ENCODE results near the gene GNPTAB. TPM values are rescaled to one million over a fixed set of nuclear protein-coding genes. Genes with fewer than 3 reads are reported as not detected.

The GNPTAB gene
- total RNA-seq, 4 donors from 2014 or later = 24.3 to 45.9 (median 32.6) TPM

- intact Hi-C loops (cut with DNase I; ENCODE audit: low total_unique reads) = no loop called here
- peak; percentile 54 to 93 for DNase-seq (ENCODE audit: low spot score in 2 of 2)
- H3K4me3 ChIP-seq (ENCODE audit: low read depth, poor library complexity, severe bottlenecking) = peak within 1 kb of the TSS; percentile 96
- TF ChIP-seq POLR2A (IDR thresholded peaks at IDR 0.05) = no peak
- no peak for TF ChIP-seq CTCF (IDR thresholded peaks at IDR 0.05)
- 0% methylated on average over 22 to 25 of the region's 80 CpGs for WGBS, 2 donors
These were observed 133.4 kb downstream of the GNPTAB start, which contains the start of gene CHPT1 for GRCh38 chr12:101697197-101697929. CHPT1 (plus strand) TSS chr12:101697640; CDS start chr12:101697862, 222 bp downstream.

- H3K4me3 ChIP-seq (ENCODE audit: low read depth, poor library complexity, severe bottlenecking) = peak overlapping the region; percentile 96
- 22 to 30% methylated on average over 18 of the region's 18 CpGs for WGBS, 2 donors
- intact Hi-C loops (cut with DNase I; ENCODE audit: low total_unique reads) = no loop called here
- no peak for TF ChIP-seq POLR2A (IDR thresholded peaks at IDR 0.05)
- no peak for TF ChIP-seq CTCF (IDR thresholded peaks at IDR 0.05)
- DNase-seq (ENCODE audit: low spot score in 2 of 2) = peak; percentile 66 to 89
These were observed 134.2 kb downstream of the GNPTAB start for GRCh38 chr12:101696251-101697196.

GRCh38 chr12:101695706-101696105 is 135.1 kb downstream of the GNPTAB start:
- H3K4me3 ChIP-seq (ENCODE audit: low read depth, poor library complexity, severe bottlenecking) = no peak overlapping the region

More at GRCh38 chr12:101695706-101696105, 135.1 kb downstream of the GNPTAB start:
- intact Hi-C loops (cut with DNase I; ENCODE audit: low total_unique reads) = no loop called here
- TF ChIP-seq CTCF (IDR thresholded peaks at IDR 0.05) (no peak), POLR2A (IDR thresholded peaks at IDR 0.05) (no peak)
- WGBS, 2 donors = 80 to 84% methylated on average over 1 of the region's 1 CpG
- no peak for DNase-seq (ENCODE audit: low spot score in 2 of 2)

Other genes with a start within 250 kb of the GNPTAB start
- 1 to 10 TPM; 2.0 to 6.8 (median 5.4) TPM for gene MYBPC1, start 236.0 kb downstream of the GNPTAB start, total RNA-seq
- gene CHPT1, start 133.3 kb downstream of the GNPTAB start, total RNA-seq = 100 to 1,000 TPM in 1 of 4 donors, 10 to 100 TPM in 3; 56.8 to 121 (median 75.1) TPM
- under 1 TPM in 1 of 4 donors, not detected in 3; 0.58 TPM for gene SYCP3, start 91.5 kb downstream of the GNPTAB start, total RNA-seq
- 1 to 10 TPM; 4.5 to 8.1 (median 5.9) TPM for gene DRAM1, start 46.6 kb upstream of the GNPTAB start, total RNA-seq
- 10 to 100 TPM; 33.5 to 74.7 (median 53.6) TPM for gene WASHC3, start 231.0 kb upstream of the GNPTAB start, total RNA-seq